HG02981 (cell line): ENCODE measurements around the gene KIRREL3.

Experiments
- ATAC-seq: cut with Tn5 transposase; IDR thresholded peaks from one replicate; pipeline ENCODE4 v1.9.1; 2021; ENCODE audit warnings: mild to moderate bottlenecking, moderate library complexity; ENCODE audit not compliant: unreplicated experiment

KIRREL3 gene

DNA sequence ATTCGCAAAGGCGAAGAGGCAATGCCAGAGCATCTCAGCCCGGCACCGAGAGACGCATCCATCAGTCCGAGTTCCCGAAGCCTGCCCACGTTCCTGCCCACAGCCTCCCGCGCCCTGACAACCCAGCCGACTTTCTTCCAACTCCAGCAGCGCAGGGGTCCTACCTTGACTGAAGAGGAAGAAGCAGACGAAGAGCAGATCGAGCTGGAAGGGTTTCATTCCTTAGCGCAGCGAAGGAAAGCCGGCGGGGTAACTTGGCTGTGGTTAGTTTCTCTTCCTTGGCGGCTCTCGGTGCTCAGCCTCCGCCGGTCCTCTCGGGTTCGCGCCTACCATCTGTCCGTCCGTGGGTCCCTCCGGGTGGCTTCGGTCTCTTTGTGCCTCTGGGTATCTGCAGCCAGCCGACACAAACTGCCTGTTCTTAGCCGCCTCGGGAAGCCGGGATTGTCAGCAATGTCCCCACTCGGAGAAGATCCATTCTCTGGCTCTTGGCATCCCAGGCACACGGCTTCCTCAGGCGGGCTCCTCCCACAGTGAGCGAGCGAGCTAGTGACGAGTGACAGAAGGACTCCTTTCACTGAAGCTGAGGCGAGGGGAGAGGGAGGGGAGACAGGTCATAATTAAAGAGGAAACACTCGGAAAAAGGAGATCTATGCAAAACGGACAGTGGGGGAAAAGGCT lies at the start of gene KIRREL3:
Gene KIRREL3 (minus strand): TSS at position 480 of the 678 bp plus-strand sequence.
- ATAC-seq, result no peak

DNA sequence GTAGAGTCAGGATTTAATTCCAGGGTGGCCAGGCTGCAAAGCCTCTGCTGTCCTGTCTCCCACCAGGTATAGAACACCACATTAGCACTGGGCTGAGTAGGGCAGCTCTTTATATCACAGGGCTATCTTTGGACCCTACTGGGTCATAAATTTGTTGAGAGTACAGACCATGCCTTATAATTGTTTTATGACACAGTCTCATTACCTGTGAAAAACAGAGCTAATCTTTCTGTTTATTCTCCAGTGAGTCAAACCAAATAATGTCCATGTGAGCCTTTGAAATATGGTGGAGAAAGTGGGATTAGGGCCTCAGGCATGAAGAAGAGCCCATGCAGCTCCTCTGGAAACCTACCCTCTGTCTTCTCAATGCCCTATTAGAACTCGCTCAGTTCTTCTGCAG lies 49.6 kb upstream of the KIRREL3 start:
- ATAC-seq, result no peak

DNA sequence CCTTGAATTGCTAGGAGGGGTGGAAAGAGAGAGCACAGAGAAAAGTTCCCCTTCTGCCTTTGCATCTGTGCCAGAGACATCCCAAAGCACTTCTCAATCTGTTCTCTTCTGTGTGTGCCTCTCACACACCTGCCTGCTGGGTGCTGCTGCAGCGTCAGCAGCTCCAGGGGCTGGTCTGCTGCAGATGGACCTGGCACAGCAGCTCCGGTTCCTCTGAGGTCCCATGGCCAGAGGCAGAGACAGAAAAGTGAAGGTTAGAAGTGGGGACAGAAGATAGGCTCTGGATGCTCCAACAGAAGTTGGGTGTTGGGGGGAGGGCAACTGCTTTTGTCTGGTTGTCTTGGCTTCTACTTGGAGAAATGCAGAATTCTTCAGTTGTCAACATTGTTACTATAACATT lies 48.9 kb upstream of the KIRREL3 start:
- no peak for ATAC-seq

DNA sequence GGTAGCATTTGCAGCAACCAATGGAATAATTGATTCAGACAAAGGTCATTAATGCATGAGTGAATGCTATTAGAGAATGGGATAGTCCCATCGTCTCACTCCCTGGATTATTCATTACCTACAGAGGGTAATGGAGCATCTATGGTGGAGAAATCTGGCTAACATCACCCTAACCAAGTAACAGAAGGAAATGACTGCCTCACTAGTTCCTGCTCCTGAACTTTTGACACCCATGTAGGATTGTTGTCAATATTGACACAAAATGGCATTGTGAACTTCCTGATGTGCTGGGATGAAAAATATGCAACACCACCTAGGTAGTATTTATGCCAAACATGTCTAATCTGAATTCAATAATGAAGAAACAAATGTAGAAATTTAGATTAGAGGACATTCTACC lies 44.0 kb upstream of the KIRREL3 start:
- no peak for ATAC-seq

DNA sequence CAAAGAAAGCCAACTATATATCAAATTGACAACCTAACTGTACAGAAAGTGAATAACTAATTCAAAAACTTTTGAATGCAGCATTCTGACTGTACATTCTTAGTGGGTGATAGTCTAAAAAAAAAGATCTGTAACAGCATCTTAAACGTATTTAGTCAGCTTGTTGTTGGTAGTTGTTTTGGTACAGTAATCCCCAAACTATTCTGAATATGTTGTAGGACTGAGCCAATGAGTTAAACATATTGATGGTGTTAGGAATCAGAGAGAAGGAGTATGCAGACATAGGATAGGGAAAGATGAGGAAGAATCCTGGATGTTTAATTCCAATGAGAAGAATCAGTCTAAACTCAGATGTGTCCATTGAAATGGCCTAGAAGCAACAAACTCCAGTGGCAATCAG lies 41.9 kb upstream of the KIRREL3 start:
- ATAC-seq, result no peak

GRCh38 chr11:127039591-127039990 lies 39.0 kb upstream of the KIRREL3 start:
- no peak for ATAC-seq

- no peak for ATAC-seq
These were observed 37.0 kb upstream of the KIRREL3 start for GRCh38 chr11:127037596-127037995.

GRCh38 chr11:127037001-127037400 lies 36.4 kb upstream of the KIRREL3 start:
- ATAC-seq, result no peak

- no peak for ATAC-seq
These were observed 35.3 kb upstream of the KIRREL3 start for GRCh38 chr11:127035824-127036223.

GRCh38 chr11:127034973-127035372 lies 34.4 kb upstream of the KIRREL3 start:
- ATAC-seq, result no peak

- no peak for ATAC-seq
These were observed 28.1 kb upstream of the KIRREL3 start for GRCh38 chr11:127028648-127029047.

GRCh38 chr11:127027789-127028188 lies 27.2 kb upstream of the KIRREL3 start:
- no peak for ATAC-seq

DNA sequence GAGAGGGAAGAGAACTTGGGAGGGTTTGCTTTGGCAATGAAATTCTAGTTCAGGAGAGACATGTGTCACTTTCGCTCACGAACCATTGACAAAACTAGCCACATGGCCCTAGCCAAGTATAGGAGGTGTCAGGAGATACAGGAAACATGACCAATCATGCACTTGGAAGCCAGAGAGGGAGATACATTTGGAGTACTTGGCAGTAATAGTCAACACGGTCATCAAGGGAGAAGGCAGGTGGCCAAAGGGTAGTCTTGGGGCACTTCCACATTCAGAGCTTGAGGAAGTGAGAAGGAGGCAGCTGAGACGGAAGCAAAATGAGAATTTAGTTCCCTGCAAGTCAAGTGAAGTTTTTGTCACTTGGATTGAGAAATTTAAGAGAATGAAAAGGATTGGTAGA lies 26.4 kb upstream of the KIRREL3 start:
- no peak for ATAC-seq

- no peak for ATAC-seq
These were observed 23.4 kb upstream of the KIRREL3 start for GRCh38 chr11:127023991-127024390.

GRCh38 chr11:127018683-127019279 lies 18.2 kb upstream of the KIRREL3 start:
- no peak for ATAC-seq

DNA sequence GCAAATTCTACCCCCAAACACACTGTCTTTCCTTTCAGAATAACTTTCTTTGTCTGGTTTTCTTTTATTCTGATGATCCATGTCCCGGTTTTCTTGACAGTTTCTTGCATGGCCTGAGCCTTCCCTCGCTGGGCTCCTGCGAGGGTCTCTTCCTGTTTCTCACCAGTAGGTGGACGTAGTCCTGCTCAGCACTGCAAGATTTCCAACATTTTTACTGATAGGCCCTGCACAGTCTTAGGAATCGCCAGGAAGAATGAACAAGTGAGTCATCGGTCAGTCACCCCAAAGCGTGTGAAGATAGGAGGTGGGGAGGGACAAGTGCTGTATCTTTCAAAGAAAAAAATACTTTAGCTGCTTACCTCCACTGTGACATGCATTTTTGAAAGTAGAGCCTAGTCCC lies 16.9 kb upstream of the KIRREL3 start:
- ATAC-seq, result no peak

GRCh38 chr11:127013550-127013949 lies 13.0 kb upstream of the KIRREL3 start:
- ATAC-seq, result no peak

- ATAC-seq, result no peak
These were observed 5.7 kb upstream of the KIRREL3 start for GRCh38 chr11:127006311-127006710.

DNA sequence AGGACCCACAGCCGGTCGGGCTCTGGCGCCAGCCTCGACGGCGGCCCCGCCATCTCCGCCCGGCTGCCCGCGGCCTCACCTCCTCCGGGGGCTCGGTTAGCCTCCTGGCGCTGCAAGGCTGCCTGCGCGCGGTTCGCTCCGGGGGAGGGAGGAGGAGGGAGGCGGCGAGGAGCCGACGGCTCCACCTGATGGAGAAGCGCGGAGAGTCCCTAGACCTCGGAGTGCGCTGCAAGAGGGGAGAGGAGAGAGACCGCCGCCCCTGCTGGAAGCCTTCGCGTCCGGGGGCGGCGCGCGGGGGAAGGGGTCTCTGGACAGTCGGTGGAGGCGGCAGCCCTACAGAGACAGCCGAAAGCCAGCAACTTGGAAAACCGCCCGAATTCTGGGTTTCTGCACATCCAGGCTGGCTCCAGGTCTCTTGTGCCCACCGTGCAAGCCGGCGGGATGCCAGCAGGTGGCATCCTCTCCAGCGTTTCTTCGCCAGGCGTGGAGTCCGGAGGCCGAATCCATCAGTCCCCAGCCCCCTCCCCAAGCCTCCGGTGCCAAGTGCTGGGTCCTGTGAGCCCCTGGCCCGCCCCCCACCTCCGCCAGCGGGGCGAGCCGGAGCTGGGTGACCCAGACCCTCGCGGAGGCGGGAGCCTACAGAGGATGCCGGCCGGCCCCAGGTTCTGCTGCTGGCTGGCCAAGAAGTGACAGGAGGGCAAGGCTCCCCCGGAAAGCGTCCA lies 2.9 kb upstream of the KIRREL3 start:
- no peak for ATAC-seq

- no peak for ATAC-seq
These were observed 2.2 kb upstream of the KIRREL3 start for GRCh38 chr11:127002669-127003259.

DNA sequence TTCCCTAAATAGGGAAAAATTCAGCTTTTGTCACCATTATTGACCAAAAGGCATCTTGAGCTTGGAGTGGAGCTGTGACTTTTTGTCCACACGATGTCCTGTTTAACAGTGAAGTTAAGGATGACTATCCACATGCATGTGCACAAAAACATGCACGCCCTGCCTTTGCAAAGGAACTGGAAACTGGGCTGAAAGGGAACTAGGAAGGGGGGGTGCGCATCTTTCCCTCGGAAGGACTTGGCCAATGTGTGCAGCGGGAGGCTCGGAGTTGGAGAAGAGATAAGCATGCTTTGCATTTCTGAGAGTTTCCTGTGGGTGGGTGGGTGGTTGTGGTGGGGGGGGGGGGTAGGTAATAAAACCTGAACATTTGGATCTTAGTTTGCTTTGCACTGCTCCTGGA lies 411 bp upstream of the KIRREL3 start:
- no peak for ATAC-seq

- no peak for ATAC-seq
These were observed 1.2 kb downstream of the KIRREL3 start for GRCh38 chr11:126999366-126999765.
